Caco-2 (cell line): ENCODE measurements around the gene ARSA. TPM values are rescaled to one million over a fixed set of nuclear protein-coding genes. Genes with fewer than 3 reads are reported as not detected.

Experiments used
- BruUV-seq: library from RNA; stranded (reverse); fragments of 400-500 nt; replicated peaks from 2 replicates; lab custom pipeline; 2021; lab: Mats Ljungman, UMichigan
- CTCF ChIA-PET: fragments of 300-600 bp; sonication (Branson Sonifier 250); formaldehyde crosslinking; loops from one replicate; lab custom pipeline; 2022; ENCODE audit warnings: antibody characterized with exemption; lab: Charles Lee
- POLR2A ChIA-PET: fragments of 300-600 bp; sonication (Branson Sonifier 250); formaldehyde crosslinking; loops from one replicate; lab custom pipeline; 2022; ENCODE audit warnings: antibody characterized with exemption; lab: Charles Lee
- DNase-seq, 2 experiments: peaks; one replicate each; pipeline versions ENCODE4 v3.0.0 to v3.0.0-alpha.2; 2020 to 2022
- H3K27me3 ChIP-seq: replicated peaks from 2 replicates; pipeline ENCODE4 v1.6.0; 2011; ENCODE audit warnings: low read length; ENCODE audit not compliant: control insufficient read depth, insufficient read depth
- H3K36me3 ChIP-seq: 2 replicates; pipeline ENCODE4 v1.5.1; 2011; ENCODE audit warnings: low read length; ENCODE audit not compliant: control insufficient read depth, insufficient read depth
- H3K4me1 ChIP-seq: fragments of 250-450 bp; sonication (Bioruptor Pico); 2 replicates; pipeline ENCODE4 v1.5.1; 2020; ENCODE audit warnings: mild to moderate bottlenecking
- H3K4me3 ChIP-seq: 2 replicates; pipeline ENCODE4 v1.5.1; 2011; ENCODE audit warnings: low read depth, mild to moderate bottlenecking, control low read depth, low read length
- H3K9me3 ChIP-seq: fragments of 250-450 bp; sonication (Bioruptor Pico); 2 replicates; pipeline ENCODE4 v1.5.1; 2020; ENCODE audit warnings: mild to moderate bottlenecking, moderate library complexity
- H3K27ac Mint-ChIP-seq: one replicate; pipeline ENCODE4 v1.8.0; 2022; ENCODE audit warnings: mixed read lengths; ENCODE audit not compliant: unreplicated experiment
- H3K27me3 Mint-ChIP-seq: one replicate; pipeline ENCODE4 v1.8.0; 2022; ENCODE audit warnings: mixed read lengths; ENCODE audit not compliant: insufficient read depth, unreplicated experiment
- H3K36me3 Mint-ChIP-seq: one replicate; pipeline ENCODE4 v1.8.0; 2022; ENCODE audit warnings: mild to moderate bottlenecking, mixed read lengths; ENCODE audit not compliant: insufficient read depth, unreplicated experiment
- H3K4me1 Mint-ChIP-seq: one replicate; pipeline ENCODE4 v1.8.0; 2022; ENCODE audit warnings: low read depth, mixed read lengths; ENCODE audit not compliant: unreplicated experiment
- H3K4me3 Mint-ChIP-seq: one replicate; pipeline ENCODE4 v1.8.0; 2022; ENCODE audit warnings: mild to moderate bottlenecking, moderate library complexity, mixed read lengths; ENCODE audit not compliant: unreplicated experiment
- H3K9me3 Mint-ChIP-seq: one replicate; pipeline ENCODE4 v1.8.0; 2022; ENCODE audit warnings: mixed read lengths; ENCODE audit not compliant: unreplicated experiment
- intact Hi-C: fragments of 100-400 bp; cut with micrococcal nuclease; formaldehyde crosslinking; loops from one replicate; pipeline ENCODE4 v1.10.0; 2022; ENCODE audit not compliant: unreplicated experiment
- total RNA-seq: library from RNA; stranded (reverse); gene quantifications from 2 replicates; pipeline ENCODE4 v1.2.3, GENCODE V29; 2022
- TF ChIP-seq, protein P1 (sequence below), 2 experiments: fragments of 200-600 bp in 1 of 2; IDR thresholded peaks; 1 replicate in 1 of 2; 2 replicates in 1 of 2; pipeline versions ENCODE4 v1.5.1 to v1.8.0; 2011 to 2022; ENCODE audit warnings: antibody characterized with exemption in 1 of 2, control low read depth in 1 of 2, inconsistent platforms in 1 of 2, low read depth in 1 of 2, low read length in 1 of 2, mild to moderate bottlenecking in 1 of 2, moderate library complexity in 1 of 2; ENCODE audit not compliant: insufficient read depth in 1 of 2, severe bottlenecking in 1 of 2, unreplicated experiment in 1 of 2

ARSA gene
- total RNA-seq, 1 experiment from 2014 or later = 11.5 TPM

DNA sequence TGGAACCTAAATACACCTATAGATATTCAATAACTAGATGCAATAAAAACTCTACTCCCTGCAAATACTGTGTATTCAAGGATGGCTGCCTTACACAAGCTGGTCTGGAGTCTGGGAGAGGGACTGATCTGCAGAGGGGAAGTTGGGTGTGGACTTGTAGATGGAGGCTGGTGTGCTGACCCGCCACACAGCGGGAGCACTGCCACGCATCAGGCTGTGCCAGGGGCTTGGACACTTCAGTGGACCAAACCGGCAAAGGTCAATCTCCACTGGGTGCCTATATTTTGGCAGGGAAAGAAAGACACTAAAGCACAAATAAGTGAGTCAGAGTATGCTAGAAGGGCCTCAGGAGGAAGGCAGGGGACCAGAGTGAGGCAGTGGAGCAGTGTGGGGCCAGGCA, 42.6 kb upstream of the ARSA start:
- CTCF ChIA-PET = no interaction called here
- Histone ChIP-seq H3K4me3 (no peak overlapping the region), H3K4me1 (no peaks in the 10 kb centered on the region), H3K36me3 (no peaks in the 10 kb centered on the region), H3K27me3 (no peaks in the 10 kb centered on the region; the same call in 1 of the 2 replicates), H3K9me3 (no peaks in the 10 kb centered on the region)
- Mint-ChIP-seq H3K36me3 (no peaks in the 10 kb centered on the region), H3K4me1 (peaks cover 6% of the 10 kb centered on the region), H3K27ac (no peak overlapping the region), H3K4me3 (no peak overlapping the region), H3K9me3 (no peaks in the 10 kb centered on the region), H3K27me3 (peaks cover 9% of the 10 kb centered on the region)
- TF ChIP-seq, protein P1, sequence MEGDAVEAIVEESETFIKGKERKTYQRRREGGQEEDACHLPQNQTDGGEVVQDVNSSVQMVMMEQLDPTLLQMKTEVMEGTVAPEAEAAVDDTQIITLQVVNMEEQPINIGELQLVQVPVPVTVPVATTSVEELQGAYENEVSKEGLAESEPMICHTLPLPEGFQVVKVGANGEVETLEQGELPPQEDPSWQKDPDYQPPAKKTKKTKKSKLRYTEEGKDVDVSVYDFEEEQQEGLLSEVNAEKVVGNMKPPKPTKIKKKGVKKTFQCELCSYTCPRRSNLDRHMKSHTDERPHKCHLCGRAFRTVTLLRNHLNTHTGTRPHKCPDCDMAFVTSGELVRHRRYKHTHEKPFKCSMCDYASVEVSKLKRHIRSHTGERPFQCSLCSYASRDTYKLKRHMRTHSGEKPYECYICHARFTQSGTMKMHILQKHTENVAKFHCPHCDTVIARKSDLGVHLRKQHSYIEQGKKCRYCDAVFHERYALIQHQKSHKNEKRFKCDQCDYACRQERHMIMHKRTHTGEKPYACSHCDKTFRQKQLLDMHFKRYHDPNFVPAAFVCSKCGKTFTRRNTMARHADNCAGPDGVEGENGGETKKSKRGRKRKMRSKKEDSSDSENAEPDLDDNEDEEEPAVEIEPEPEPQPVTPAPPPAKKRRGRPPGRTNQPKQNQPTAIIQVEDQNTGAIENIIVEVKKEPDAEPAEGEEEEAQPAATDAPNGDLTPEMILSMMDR (IDR thresholded peaks at IDR 0.05; ENCODE audit: insufficient read depth in 1 of 2, low read depth in 1 of 2, low read length in 1 of 2, severe bottlenecking in 1 of 2, unreplicated experiment in 1 of 2) = no peak
- no TSS peak for BruUV-seq
- DNase-seq = no peak
- intact Hi-C loops = no loop called here
- POLR2A ChIA-PET = no interaction called here

DNA sequence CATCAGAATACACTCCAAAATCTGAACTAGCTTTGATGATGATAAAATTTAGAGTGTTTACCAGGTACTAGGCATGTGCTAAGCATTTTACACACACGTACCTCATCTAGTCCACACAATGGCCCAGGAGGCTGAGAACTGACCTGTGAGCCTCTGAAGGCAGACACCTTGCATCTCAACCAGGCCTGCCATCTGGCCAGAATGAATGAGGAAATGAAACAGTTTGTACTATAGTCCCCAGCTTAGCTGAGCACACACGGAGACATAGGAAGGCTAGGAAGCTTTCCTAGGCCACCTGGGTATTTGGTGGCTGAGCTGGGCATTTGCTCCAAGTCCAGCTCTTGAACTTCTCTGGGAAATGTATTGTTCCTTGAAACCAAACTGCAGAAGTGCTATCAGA, 37.8 kb upstream of the ARSA start:
- H3K4me1 ChIP-seq = no peaks in the 10 kb centered on the region
- H3K9me3 ChIP-seq = no peaks in the 10 kb centered on the region
- Mint-ChIP-seq H3K9me3 (no peaks in the 10 kb centered on the region), H3K4me1 (no peaks in the 10 kb centered on the region), H3K27ac (no peak overlapping the region), H3K36me3 (no peaks in the 10 kb centered on the region), H3K4me3 (no peak overlapping the region), H3K27me3 (peaks cover 13% of the 10 kb centered on the region)
- H3K4me3 ChIP-seq = no peak overlapping the region
- intact Hi-C loops = no loop called here
- no peak for DNase-seq
- no peaks in the 10 kb centered on the region for H3K27me3 ChIP-seq
- CTCF ChIA-PET = no interaction called here
- no TSS peak for BruUV-seq
- POLR2A ChIA-PET = no interaction called here
- TF ChIP-seq, protein P1 (IDR thresholded peaks at IDR 0.05; ENCODE audit: insufficient read depth in 1 of 2, low read depth in 1 of 2, low read length in 1 of 2, severe bottlenecking in 1 of 2, unreplicated experiment in 1 of 2) = no peak
- no peaks in the 10 kb centered on the region for H3K36me3 ChIP-seq

- peaks cover 13% of the 10 kb centered on the region for H3K27me3 Mint-ChIP-seq
- no peak for DNase-seq
- Histone ChIP-seq H3K27me3 (no peaks in the 10 kb centered on the region), H3K36me3 (no peaks in the 10 kb centered on the region), H3K4me3 (no peak overlapping the region), H3K4me1 (no peaks in the 10 kb centered on the region), H3K9me3 (no peaks in the 10 kb centered on the region)
- no peaks in the 10 kb centered on the region for H3K9me3 Mint-ChIP-seq
- TF ChIP-seq, protein P1 (IDR thresholded peaks at IDR 0.05; ENCODE audit: insufficient read depth in 1 of 2, low read depth in 1 of 2, low read length in 1 of 2, severe bottlenecking in 1 of 2, unreplicated experiment in 1 of 2) = no peak
- POLR2A ChIA-PET = no interaction called here
- H3K27ac Mint-ChIP-seq = no peak overlapping the region
- H3K36me3 Mint-ChIP-seq = no peaks in the 10 kb centered on the region
- no TSS peak for BruUV-seq
- intact Hi-C loops = no loop called here
- CTCF ChIA-PET = no interaction called here
- no peak overlapping the region for H3K4me3 Mint-ChIP-seq
- no peaks in the 10 kb centered on the region for H3K4me1 Mint-ChIP-seq
Measured at GRCh38 chr22:50665212-50665611, 37.3 kb upstream of the ARSA start.
